Fibroblast of mammary gland (primary cell): ENCODE measurements around the gene SIGLEC14.
"Not testable (repeated sequence)": the region's sequence is repeated elsewhere in the genome, so short reads cannot be mapped to it uniquely, and the experiment has no call there.

Source experiments
- DNase-seq: peaks from one replicate; pipeline ENCODE4 v3.0.0-alpha.2; 2010; ENCODE audit warnings: low read depth
- H3K4me3 ChIP-seq: 2 replicates; pipeline ENCODE4 v1.5.1; 2011; ENCODE audit warnings: low read depth, mild to moderate bottlenecking, low read length, moderate library complexity; ENCODE audit not compliant: control insufficient read depth
- TF ChIP-seq, protein P1 (sequence below): conservative IDR thresholded peaks from 2 replicates; pipeline ENCODE4 v1.5.1; 2011; ENCODE audit warnings: low read depth, low read length, inconsistent platforms; ENCODE audit not compliant: control insufficient read depth, insufficient read depth

The SIGLEC14 gene

DNA sequence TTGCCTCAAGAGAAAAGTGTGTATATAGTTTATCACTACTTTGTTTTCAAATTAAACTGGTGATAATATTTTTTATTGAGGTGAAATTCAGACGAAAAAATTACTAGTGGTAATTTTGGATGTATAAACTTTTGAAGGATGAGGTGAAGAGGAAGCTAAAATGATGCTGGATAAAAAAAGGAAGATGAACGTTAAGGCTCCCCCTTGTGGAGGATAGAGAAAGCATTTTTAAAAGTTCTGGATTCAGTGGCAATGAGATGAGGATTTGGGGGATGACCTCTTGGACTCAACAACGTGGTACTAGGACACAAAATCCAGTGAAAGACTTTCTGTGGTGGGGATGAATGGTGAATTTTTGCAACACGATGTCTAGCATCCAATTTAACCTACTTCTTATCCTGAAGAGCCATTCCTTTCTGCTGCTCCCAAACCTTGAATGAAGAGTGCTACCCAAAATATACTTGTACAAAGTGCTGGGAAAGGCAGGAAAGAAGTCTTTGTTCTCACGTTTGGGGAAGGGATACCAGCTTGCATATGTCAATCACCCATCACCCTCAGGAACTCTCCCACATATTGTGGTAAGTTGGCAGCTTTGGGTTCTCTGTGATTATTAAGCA, 9.2 kb downstream of the SIGLEC14 start:
- peak; percentile 2 for DNase-seq
- H3K4me3 ChIP-seq, result no peak overlapping the region
- TF ChIP-seq, protein P1, sequence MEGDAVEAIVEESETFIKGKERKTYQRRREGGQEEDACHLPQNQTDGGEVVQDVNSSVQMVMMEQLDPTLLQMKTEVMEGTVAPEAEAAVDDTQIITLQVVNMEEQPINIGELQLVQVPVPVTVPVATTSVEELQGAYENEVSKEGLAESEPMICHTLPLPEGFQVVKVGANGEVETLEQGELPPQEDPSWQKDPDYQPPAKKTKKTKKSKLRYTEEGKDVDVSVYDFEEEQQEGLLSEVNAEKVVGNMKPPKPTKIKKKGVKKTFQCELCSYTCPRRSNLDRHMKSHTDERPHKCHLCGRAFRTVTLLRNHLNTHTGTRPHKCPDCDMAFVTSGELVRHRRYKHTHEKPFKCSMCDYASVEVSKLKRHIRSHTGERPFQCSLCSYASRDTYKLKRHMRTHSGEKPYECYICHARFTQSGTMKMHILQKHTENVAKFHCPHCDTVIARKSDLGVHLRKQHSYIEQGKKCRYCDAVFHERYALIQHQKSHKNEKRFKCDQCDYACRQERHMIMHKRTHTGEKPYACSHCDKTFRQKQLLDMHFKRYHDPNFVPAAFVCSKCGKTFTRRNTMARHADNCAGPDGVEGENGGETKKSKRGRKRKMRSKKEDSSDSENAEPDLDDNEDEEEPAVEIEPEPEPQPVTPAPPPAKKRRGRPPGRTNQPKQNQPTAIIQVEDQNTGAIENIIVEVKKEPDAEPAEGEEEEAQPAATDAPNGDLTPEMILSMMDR, result peak; percentile 44

DNA sequence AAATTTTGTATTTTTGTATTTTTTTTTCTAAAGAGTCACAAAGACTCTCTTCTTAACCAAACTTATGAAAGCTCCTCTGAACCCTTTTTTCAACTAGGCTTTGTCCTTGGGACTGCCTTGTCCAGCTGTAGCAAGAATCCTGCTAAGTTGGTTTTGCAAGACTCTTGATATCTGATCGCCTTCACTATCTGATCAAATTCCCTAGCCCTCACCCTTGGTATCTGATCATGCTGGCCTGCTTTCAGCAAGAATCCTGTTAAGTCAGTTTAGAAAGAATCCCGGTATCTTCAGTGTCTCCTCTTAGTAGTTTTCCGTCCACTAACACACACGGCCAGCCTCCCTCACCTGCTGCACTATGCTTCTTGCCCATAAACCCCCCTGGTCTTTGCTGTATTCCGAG, 14.5 kb downstream of the SIGLEC14 start:
- TF ChIP-seq, protein P1, result no peak
- no peak for DNase-seq
- no peak overlapping the region for H3K4me3 ChIP-seq

DNA sequence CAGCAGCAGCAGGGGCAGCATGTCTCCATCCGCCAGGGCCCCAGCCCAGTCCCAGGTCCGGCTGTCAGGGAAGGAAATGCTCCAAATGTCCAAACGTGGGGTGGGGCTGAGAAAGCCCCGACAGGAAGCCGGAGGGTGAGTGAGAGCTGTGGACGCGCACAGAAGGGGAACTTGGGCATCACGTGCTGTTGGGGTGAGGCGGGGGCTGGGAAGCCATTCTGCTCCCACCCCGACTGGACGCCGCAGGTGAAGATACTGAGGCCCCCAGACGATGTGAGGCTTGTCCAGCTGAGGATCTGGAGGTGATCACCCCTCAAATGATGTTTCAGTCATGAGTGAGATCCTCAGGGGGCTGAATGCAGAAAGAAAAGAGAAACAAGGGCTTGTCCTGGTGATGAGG, 16.3 kb downstream of the SIGLEC14 start, which contains the start of gene SIGLEC5:
Gene SIGLEC5, minus strand, starts transcription at position 87 of the 400 bp plus-strand sequence. Its CDS starts 66 bp downstream, at position 21.
- not testable (repeated sequence) for DNase-seq, H3K4me3 ChIP-seq

DNA sequence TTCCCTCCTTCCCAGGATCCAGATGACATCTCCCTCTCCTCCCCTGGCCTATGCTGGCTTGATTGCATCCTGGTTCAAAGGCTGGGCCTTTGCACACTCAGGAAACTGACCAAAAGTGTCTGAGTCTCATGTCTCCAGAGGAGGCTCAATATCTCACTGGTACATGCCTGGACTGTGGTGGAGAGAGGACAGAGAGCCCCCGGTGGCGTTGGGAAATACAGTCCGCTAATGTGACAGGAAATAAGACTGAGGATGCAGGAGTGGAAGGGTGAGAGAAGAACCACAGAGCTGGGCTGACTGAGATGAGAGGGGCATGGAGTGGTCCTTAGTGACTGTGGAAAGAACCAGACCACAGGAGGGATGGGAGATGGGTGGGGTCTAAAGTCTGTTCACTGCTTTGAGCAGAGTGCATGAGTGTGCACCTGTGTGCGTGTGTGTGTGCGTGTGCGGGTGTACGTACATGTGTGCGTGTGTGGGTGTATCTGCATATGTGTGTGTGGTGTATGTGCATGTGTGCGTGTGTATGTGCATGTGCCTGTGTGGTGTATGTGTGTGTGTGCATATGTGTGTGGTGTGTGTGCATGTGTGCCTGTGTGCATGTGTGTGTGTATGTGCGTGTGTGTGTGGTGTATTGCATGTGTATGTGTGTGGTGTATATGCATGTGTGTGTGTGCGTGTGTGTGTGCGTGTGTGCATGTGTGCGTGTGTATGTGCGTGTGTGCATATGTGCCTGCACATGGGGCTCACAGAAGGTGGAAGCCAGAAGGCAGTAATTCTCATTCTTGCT, 18.3 kb downstream of the SIGLEC14 start:
- no peak for DNase-seq
- H3K4me3 ChIP-seq, result no peak overlapping the region
- TF ChIP-seq, protein P1, result no peak

DNA sequence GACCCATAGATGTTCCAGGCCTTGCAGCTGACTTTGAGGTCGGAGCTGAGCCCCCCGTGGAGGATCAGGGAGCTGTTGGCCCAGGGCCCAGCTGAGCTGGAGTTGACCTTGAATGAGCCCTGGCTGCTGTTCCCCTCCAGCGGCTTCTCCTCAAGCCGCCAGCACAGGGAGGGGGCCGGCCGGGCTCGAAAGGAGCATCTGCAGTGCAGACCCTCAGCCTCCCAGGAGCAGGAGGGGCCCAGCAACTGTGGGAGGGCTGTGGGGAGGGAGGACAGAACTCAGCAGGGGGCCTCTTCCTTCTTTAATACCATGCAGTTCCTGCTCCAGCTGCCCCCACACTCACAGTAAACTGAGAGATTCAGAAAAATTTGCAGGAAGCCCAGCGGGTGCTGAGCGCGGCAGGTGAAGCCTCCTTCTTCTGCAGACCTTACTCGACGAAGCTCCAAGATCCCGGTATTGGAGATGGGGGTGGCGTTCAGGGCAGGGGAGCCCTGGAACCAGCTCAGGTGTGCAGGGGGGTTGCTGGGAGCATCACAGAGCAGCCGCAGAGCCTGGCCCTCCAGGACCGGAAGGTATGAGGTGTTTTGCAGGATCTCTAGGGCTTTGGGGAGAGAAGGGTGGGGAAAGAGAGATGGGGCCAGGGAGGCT, 19.0 kb downstream of the SIGLEC14 start:
- TF ChIP-seq, protein P1, result no peak
- H3K4me3 ChIP-seq, result no peak overlapping the region
- no peak for DNase-seq

DNA sequence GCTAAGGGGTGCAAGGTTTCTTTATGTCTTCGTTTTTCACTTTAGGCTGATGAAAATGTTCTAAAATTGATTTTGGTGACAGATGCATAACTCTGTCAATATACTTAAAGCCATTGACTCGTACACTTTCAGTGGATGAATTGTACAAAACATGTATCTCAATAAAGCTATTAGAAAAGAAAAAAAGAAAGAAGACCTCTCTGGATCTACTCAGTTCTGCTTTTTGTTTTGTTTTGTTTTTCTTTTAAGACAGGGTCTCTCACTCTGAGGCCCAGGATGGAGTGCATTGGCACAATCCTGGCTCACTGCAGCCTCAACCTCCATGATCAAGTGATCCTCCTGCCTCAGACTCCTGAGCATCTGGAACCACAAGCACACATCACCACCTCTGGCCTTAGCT, 19.9 kb downstream of the SIGLEC14 start:
- no peak for DNase-seq
- no peak overlapping the region for H3K4me3 ChIP-seq
- TF ChIP-seq, protein P1, result no peak

DNA sequence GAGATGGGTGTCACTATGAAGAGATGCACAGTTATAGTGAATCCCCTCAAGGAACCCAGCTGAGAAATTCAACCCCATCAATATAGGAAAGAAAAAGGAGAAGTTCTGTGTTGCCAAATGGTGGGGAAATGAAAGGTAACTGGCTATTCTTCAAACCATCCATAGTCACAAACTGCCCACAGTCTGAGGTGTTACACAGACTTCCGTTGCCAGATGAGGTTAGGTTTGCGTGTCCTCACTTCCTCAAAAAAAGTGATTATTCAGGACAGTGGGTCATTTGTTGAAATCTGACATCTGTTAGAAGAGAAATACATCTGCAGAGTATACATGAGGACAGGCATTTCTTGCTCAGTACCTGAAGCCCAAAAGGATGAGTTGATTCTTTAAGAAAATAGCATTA, 25.4 kb downstream of the SIGLEC14 start:
- H3K4me3 ChIP-seq, result no peak overlapping the region
- TF ChIP-seq, protein P1, result no peak
- no peak for DNase-seq
